ENCODE data around the gene EFCAB8.

The EFCAB8 gene

GRCh38 chr20:32831982-32832381, 26.7 kb upstream of the EFCAB8 start:
- Histone ChIP-seq H3K9ac (ENCODE audit: low read depth, low read length) (no peak overlapping the region), H2AFZ (ENCODE audit: low read depth, low read length) (no peak overlapping the region), H3K27ac (ENCODE audit: low read length) (no peak overlapping the region), H3K4me1 (ENCODE audit: insufficient read depth, low read length) (peaks cover 8% of the 10 kb centered on the region; the same call in 1 of the 2 replicates), H3K79me2 (ENCODE audit: insufficient read depth, low read length) (peaks cover 97% of the 10 kb centered on the region), H3K9me3 (ENCODE audit: insufficient read depth, low read length, severe bottlenecking) (no peaks in the 10 kb centered on the region), H4K20me1 (ENCODE audit: insufficient read depth, low read length) (peaks cover 80% of the 10 kb centered on the region), H3K4me3 (ENCODE audit: low read depth in 1 of 2, low read length in 2 of 2) (no peak overlapping the region), H3K4me2 (ENCODE audit: insufficient read depth, low read length) (no peak overlapping the region), H3K36me3 (ENCODE audit: insufficient read depth, low read length) (peaks cover 95% of the 10 kb centered on the region), H3K27me3 (ENCODE audit: insufficient read depth, low read length, poor library complexity) (no peaks in the 10 kb centered on the region)
- TF ChIP-seq EZH2 (IDR thresholded peaks at IDR 0.05; ENCODE audit: borderline replicate concordance, low read depth, low read length, severe bottlenecking): no peak
- TF ChIP-seq CTCF (IDR thresholded peaks at IDR 0.05; ENCODE audit: borderline replicate concordance, extremely low read depth, low read length, poor library complexity, severe bottlenecking): no peak
- DNase-seq: no peak
- no peak for ATAC-seq (ENCODE audit: insufficient read depth, low read depth)

- Histone ChIP-seq H3K9me3 (ENCODE audit: insufficient read depth, low read length, severe bottlenecking) (no peaks in the 10 kb centered on the region), H3K4me1 (ENCODE audit: insufficient read depth, low read length) (peaks cover 8% of the 10 kb centered on the region; the same call in 1 of the 2 replicates), H3K4me3 (ENCODE audit: low read depth in 1 of 2, low read length in 2 of 2) (no peak overlapping the region), H3K36me3 (ENCODE audit: insufficient read depth, low read length) (peaks cover 94% of the 10 kb centered on the region), H3K27ac (ENCODE audit: low read length) (no peak overlapping the region), H3K27me3 (ENCODE audit: insufficient read depth, low read length, poor library complexity) (no peaks in the 10 kb centered on the region), H3K4me2 (ENCODE audit: insufficient read depth, low read length) (no peak overlapping the region), H3K9ac (ENCODE audit: low read depth, low read length) (no peak overlapping the region), H3K79me2 (ENCODE audit: insufficient read depth, low read length) (peaks cover 95% of the 10 kb centered on the region), H2AFZ (ENCODE audit: low read depth, low read length) (no peak overlapping the region), H4K20me1 (ENCODE audit: insufficient read depth, low read length) (peaks cover 83% of the 10 kb centered on the region)
- TF ChIP-seq CTCF (IDR thresholded peaks at IDR 0.05; ENCODE audit: borderline replicate concordance, extremely low read depth, low read length, poor library complexity, severe bottlenecking): no peak
- TF ChIP-seq EZH2 (IDR thresholded peaks at IDR 0.05; ENCODE audit: borderline replicate concordance, low read depth, low read length, severe bottlenecking): no peak
- ATAC-seq (ENCODE audit: insufficient read depth, low read depth) (no peak), DNase-seq (no peak)
Measured at GRCh38 chr20:32832664-32833063, 26.1 kb upstream of the EFCAB8 start.

GRCh38 chr20:32834972-32835371, 23.8 kb upstream of the EFCAB8 start:
- TF ChIP-seq EZH2 (IDR thresholded peaks at IDR 0.05; ENCODE audit: borderline replicate concordance, low read depth, low read length, severe bottlenecking) (no peak), CTCF (IDR thresholded peaks at IDR 0.05; ENCODE audit: borderline replicate concordance, extremely low read depth, low read length, poor library complexity, severe bottlenecking) (no peak)

GRCh38 chr20:32837157-32837556, 21.6 kb upstream of the EFCAB8 start:
- no peak for TF ChIP-seq EZH2 (IDR thresholded peaks at IDR 0.05; ENCODE audit: borderline replicate concordance, low read depth, low read length, severe bottlenecking)
- TF ChIP-seq CTCF (IDR thresholded peaks at IDR 0.05; ENCODE audit: borderline replicate concordance, extremely low read depth, low read length, poor library complexity, severe bottlenecking): no peak
- Histone ChIP-seq H3K36me3 (ENCODE audit: insufficient read depth, low read length) (peaks cover 92% of the 10 kb centered on the region), H3K9ac (ENCODE audit: low read depth, low read length) (no peak overlapping the region)

More at GRCh38 chr20:32834972-32835371, 23.8 kb upstream of the EFCAB8 start:
- ATAC-seq (ENCODE audit: insufficient read depth, low read depth): no peak
- H4K20me1 ChIP-seq (ENCODE audit: insufficient read depth, low read length): peaks cover 81% of the 10 kb centered on the region
- no peak for DNase-seq
- H3K9me3 ChIP-seq (ENCODE audit: insufficient read depth, low read length, severe bottlenecking): no peaks in the 10 kb centered on the region
- no peak overlapping the region for H3K4me3 ChIP-seq (ENCODE audit: low read depth in 1 of 2, low read length in 2 of 2)
- no peak overlapping the region for H3K27ac ChIP-seq (ENCODE audit: low read length)
- H3K79me2 ChIP-seq (ENCODE audit: insufficient read depth, low read length): peaks cover 94% of the 10 kb centered on the region
- H3K9ac ChIP-seq (ENCODE audit: low read depth, low read length): no peak overlapping the region
- H2AFZ ChIP-seq (ENCODE audit: low read depth, low read length): no peak overlapping the region
- H3K36me3 ChIP-seq (ENCODE audit: insufficient read depth, low read length): peaks cover 94% of the 10 kb centered on the region
- no peaks in the 10 kb centered on the region for H3K4me1 ChIP-seq (ENCODE audit: insufficient read depth, low read length)
- H3K4me2 ChIP-seq (ENCODE audit: insufficient read depth, low read length): no peak overlapping the region
- H3K27me3 ChIP-seq (ENCODE audit: insufficient read depth, low read length, poor library complexity): no peaks in the 10 kb centered on the region

More at GRCh38 chr20:32837157-32837556, 21.6 kb upstream of the EFCAB8 start:
- no peak; the same call in 2 of the 3 replicates for ATAC-seq (ENCODE audit: insufficient read depth, low read depth)
- H3K79me2 ChIP-seq (ENCODE audit: insufficient read depth, low read length): peaks cover 90% of the 10 kb centered on the region
- DNase-seq: no peak
- no peak overlapping the region for H3K4me3 ChIP-seq (ENCODE audit: low read depth in 1 of 2, low read length in 2 of 2)
- no peaks in the 10 kb centered on the region for H3K4me1 ChIP-seq (ENCODE audit: insufficient read depth, low read length)
- H3K27ac ChIP-seq (ENCODE audit: low read length): no peak overlapping the region
- H3K9me3 ChIP-seq (ENCODE audit: insufficient read depth, low read length, severe bottlenecking): no peaks in the 10 kb centered on the region
- no peak overlapping the region for H2AFZ ChIP-seq (ENCODE audit: low read depth, low read length)
- peaks cover 72% of the 10 kb centered on the region for H4K20me1 ChIP-seq (ENCODE audit: insufficient read depth, low read length)
- no peaks in the 10 kb centered on the region for H3K27me3 ChIP-seq (ENCODE audit: insufficient read depth, low read length, poor library complexity)
- no peak overlapping the region for H3K4me2 ChIP-seq (ENCODE audit: insufficient read depth, low read length)

Measured in DND-41 (cell line).